ENCODE data around the gene DCTN2.

DNA sequence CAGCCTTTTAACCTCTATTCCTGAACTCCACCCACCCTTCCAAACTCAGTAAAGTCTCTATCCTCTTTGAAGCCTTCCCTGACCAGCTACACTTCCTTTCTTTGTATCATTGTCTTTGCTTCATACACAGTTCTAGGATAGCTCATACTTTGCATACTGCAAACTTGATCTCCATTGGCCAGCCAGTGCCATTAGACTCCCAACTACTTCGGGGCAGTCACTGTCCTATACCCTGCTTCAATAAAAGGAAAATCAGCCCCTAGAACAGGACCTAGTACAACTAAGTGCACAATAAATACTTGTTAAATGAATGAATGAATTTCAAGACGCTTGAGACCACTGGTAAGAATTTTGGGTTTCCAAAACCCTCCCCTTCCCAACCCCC lies 43.5 kb upstream of the DCTN2 start:
- TF ChIP-seq, protein P1, sequence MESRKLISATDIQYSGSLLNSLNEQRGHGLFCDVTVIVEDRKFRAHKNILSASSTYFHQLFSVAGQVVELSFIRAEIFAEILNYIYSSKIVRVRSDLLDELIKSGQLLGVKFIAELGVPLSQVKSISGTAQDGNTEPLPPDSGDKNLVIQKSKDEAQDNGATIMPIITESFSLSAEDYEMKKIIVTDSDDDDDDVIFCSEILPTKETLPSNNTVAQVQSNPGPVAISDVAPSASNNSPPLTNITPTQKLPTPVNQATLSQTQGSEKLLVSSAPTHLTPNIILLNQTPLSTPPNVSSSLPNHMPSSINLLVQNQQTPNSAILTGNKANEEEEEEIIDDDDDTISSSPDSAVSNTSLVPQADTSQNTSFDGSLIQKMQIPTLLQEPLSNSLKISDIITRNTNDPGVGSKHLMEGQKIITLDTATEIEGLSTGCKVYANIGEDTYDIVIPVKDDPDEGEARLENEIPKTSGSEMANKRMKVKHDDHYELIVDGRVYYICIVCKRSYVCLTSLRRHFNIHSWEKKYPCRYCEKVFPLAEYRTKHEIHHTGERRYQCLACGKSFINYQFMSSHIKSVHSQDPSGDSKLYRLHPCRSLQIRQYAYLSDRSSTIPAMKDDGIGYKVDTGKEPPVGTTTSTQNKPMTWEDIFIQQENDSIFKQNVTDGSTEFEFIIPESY (IDR thresholded peaks at IDR 0.05; ENCODE audit: borderline replicate concordance, low read depth): no peak
- TF ChIP-seq TEAD4 (IDR thresholded peaks at IDR 0.05; ENCODE audit: borderline replicate concordance, insufficient read depth) (no peak), RAD21 (IDR thresholded peaks at IDR 0.05; ENCODE audit: low read length) (no peak), FOSL2 (IDR thresholded peaks at IDR 0.05; ENCODE audit: borderline replicate concordance, low read depth) (no peak), TAF1 (IDR thresholded peaks at IDR 0.05; ENCODE audit: borderline replicate concordance, low read depth, low read length) (no peak)
- TF ChIP-seq, protein P2, sequence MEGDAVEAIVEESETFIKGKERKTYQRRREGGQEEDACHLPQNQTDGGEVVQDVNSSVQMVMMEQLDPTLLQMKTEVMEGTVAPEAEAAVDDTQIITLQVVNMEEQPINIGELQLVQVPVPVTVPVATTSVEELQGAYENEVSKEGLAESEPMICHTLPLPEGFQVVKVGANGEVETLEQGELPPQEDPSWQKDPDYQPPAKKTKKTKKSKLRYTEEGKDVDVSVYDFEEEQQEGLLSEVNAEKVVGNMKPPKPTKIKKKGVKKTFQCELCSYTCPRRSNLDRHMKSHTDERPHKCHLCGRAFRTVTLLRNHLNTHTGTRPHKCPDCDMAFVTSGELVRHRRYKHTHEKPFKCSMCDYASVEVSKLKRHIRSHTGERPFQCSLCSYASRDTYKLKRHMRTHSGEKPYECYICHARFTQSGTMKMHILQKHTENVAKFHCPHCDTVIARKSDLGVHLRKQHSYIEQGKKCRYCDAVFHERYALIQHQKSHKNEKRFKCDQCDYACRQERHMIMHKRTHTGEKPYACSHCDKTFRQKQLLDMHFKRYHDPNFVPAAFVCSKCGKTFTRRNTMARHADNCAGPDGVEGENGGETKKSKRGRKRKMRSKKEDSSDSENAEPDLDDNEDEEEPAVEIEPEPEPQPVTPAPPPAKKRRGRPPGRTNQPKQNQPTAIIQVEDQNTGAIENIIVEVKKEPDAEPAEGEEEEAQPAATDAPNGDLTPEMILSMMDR (IDR thresholded peaks at IDR 0.05): no peak
